Activated T-cell treated with anti-CD3 and anti-CD28 coated beads, Interleukin-2, amount 50 U/mL, for 72 hours (primary cell): ENCODE measurements around the gene GMPPA. TPM values are rescaled to one million over a fixed set of nuclear protein-coding genes. Genes with fewer than 3 reads are reported as not detected.

Experiments used
- ATAC-seq, 2 donors: fragments of 150-1000 bp; cut with Tn5 transposase; replicated peaks in 1 of 2; 2 replicates each; pipeline ENCODE4 v1.10.0; 2021; ENCODE audit warnings: moderate library complexity in 2 of 2, mild to moderate bottlenecking in 1 of 2
- DNase-seq, 2 donors: peaks; one replicate each; pipeline ENCODE4 v3.0.0; 2021 to 2022; ENCODE audit warnings: mixed read lengths in 1 of 2
- H3K27ac Mint-ChIP-seq: one replicate; pipeline ENCODE4 v1.8.0; 2022; ENCODE audit warnings: mild to moderate bottlenecking, moderate library complexity, mixed read lengths
- H3K27me3 Mint-ChIP-seq: one replicate; pipeline ENCODE4 v1.8.0; 2022; ENCODE audit warnings: low read depth, mixed read lengths
- H3K36me3 Mint-ChIP-seq, 2 donors: one replicate each; pipeline ENCODE4 v1.8.0; 2022; ENCODE audit warnings: mixed read lengths in 2 of 2, mild to moderate bottlenecking in 1 of 2; ENCODE audit not compliant: insufficient read depth in 2 of 2
- H3K4me1 Mint-ChIP-seq: one replicate; pipeline ENCODE4 v1.8.0; 2022; ENCODE audit warnings: low read depth, mixed read lengths
- H3K4me3 Mint-ChIP-seq, 2 donors: one replicate each; pipeline ENCODE4 v1.8.0; 2022; ENCODE audit warnings: mild to moderate bottlenecking in 2 of 2, mixed read lengths in 2 of 2, moderate library complexity in 2 of 2
- H3K9me3 Mint-ChIP-seq, 2 donors: one replicate each; pipeline ENCODE4 v1.8.0; 2022; ENCODE audit warnings: mixed read lengths in 2 of 2
- total RNA-seq, 2 donors: library from RNA; stranded (reverse); gene quantifications; one replicate each; pipeline ENCODE4 v1.2.3, GENCODE V29; 2022

GMPPA gene
- 10 to 100 TPM; 39.4 to 47.3 TPM for total RNA-seq

- H3K27ac Mint-ChIP-seq: peak within 1 kb of the TSS; percentile 87
- H3K36me3 Mint-ChIP-seq: peaks cover 2 to 5% of the 10 kb centered on the region in 2 donors
- H3K4me1 Mint-ChIP-seq: peaks cover 37% of the 10 kb centered on the region
- peaks cover 44% of the 10 kb centered on the region for H3K27me3 Mint-ChIP-seq
- peak; percentile 91 to 92 for ATAC-seq
- no peaks in the 10 kb centered on the region for H3K9me3 Mint-ChIP-seq
- peak; percentile 92 to 95 for DNase-seq
- H3K4me3 Mint-ChIP-seq: peak within 1 kb of the TSS; percentile 95 to 98
Observed at GRCh38 chr2:219498280-219499057, at the start of gene GMPPA. GMPPA (plus strand) TSS chr2:219498891; CDS start chr2:219499976, 1,085 bp downstream.

DNA sequence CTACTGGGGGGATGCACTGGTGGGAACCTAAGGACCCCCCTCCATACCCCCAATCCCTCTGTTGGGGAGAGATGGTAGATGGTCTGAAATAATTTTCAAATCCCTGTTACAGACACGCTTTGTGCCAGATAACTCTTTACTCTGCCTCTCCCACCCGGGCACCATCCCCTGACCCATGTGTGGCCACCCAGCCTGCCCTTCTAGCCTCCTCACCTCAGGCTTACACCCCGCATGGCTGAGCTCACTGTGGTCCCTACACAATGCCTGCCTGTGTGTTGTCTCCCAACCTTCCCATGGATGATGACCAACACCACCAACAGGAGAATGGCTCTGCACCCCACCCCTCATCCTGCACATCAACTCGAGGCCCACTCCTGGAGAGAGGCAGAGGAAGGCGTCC, 49.1 kb upstream of the GMPPA start:
- no peak for ATAC-seq
- H3K4me3 Mint-ChIP-seq: peak overlapping the region in 1 of 2 donors; percentile 12
- peaks cover 10% of the 10 kb centered on the region for H3K27me3 Mint-ChIP-seq
- H3K9me3 Mint-ChIP-seq: no peaks in the 10 kb centered on the region
- DNase-seq: no peak
- H3K27ac Mint-ChIP-seq: no peak overlapping the region
- H3K36me3 Mint-ChIP-seq: no peaks in the 10 kb centered on the region
- no peaks in the 10 kb centered on the region for H3K4me1 Mint-ChIP-seq

DNA sequence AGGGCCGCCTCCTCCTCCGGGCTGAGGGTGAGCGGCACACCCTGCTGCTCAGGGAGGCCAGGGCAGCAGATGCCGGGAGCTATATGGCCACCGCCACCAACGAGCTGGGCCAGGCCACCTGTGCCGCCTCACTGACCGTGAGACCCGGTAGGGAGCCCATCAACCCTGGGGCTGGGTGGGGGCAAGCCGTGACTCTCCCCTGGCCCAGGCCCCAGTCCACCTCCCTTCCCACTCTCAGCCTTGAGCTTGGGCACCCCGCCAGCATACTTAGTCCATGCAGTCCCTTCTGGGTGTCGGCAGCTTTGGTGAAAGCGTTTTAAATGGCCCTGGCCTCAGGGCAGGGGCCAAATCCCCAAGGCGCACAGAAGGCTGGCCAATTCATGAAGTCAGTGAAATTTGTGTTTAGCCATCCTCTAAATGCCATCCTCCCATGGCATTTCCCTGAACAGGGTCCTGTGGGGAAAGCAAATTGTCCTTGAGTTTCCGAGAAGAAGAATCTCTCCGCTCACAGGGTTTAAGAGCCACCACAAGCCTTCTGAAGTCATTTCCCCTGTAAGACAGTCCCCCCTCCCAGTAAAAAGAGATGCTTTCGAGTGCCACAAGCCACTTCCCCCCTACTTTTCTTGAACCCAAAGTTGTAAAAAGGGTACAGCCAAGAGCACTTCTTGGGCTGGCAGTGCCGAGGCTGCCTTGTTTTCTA, 46.9 kb upstream of the GMPPA start:
- Mint-ChIP-seq H3K4me3 (no peak overlapping the region), H3K27ac (no peak overlapping the region), H3K4me1 (no peaks in the 10 kb centered on the region), H3K27me3 (peaks cover 10% of the 10 kb centered on the region), H3K9me3 (no peaks in the 10 kb centered on the region), H3K36me3 (no peaks in the 10 kb centered on the region)
- ATAC-seq: no peak
- no peak for DNase-seq

DNA sequence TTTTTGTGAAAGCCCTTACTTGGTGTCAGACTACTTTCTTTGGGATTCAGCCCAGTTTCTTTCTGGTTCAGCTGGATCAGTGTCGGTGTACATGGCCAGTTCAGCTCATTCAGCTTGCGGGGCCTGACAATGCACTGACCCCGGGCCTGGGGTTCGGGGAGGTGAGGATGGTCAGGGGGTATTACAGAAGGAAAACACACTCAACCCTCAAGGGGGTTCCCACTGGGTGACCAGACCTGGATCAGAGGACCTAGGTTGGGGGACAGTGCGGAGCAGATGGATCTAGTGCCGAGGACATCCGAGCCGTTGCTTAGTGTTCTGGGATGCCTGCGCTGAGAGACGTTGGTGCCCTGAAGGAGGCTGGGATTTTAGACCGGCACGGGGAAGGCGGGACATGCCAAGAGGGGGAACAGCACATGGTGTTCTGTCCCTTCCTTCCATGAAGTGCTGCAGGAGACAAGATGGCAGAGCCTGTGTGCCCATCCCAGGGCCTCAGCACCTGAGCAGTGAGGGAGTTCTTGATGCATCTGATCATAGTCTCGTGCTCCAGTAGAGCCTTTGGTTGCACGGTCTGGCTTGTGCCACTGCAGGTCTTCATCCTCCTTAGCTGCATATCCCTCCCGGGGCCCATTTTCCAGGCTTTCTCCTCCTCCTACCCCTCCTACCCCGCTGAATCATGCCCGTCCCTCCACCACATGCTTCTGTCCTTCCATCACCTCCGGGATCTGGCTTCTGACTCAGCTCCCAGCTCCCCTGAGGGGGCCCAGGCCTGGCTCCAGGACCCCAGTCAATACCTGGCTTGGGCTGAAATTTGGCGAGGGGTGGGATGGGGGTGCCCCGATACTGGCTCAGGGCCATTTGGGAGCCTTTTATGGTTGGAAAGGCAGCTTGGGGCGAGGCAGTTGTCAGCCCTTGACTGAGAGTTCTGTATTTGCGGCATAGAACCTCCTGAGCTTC, 46.1 kb upstream of the GMPPA start:
- peaks cover 10% of the 10 kb centered on the region for H3K27me3 Mint-ChIP-seq
- no peaks in the 10 kb centered on the region for H3K36me3 Mint-ChIP-seq
- no peak for DNase-seq
- no peak for ATAC-seq
- no peak overlapping the region for H3K4me3 Mint-ChIP-seq
- no peak overlapping the region for H3K27ac Mint-ChIP-seq
- no peaks in the 10 kb centered on the region for H3K9me3 Mint-ChIP-seq
- H3K4me1 Mint-ChIP-seq: peaks cover under 1% of the 10 kb centered on the region

- ATAC-seq: no peak
- Mint-ChIP-seq H3K27me3 (peaks cover 10% of the 10 kb centered on the region), H3K4me1 (peaks cover 8% of the 10 kb centered on the region), H3K27ac (no peak overlapping the region), H3K9me3 (no peaks in the 10 kb centered on the region), H3K4me3 (no peak overlapping the region), H3K36me3 (no peaks in the 10 kb centered on the region)
- no peak for DNase-seq
Observed at GRCh38 chr2:219453671-219454590, 44.8 kb upstream of the GMPPA start.

DNA sequence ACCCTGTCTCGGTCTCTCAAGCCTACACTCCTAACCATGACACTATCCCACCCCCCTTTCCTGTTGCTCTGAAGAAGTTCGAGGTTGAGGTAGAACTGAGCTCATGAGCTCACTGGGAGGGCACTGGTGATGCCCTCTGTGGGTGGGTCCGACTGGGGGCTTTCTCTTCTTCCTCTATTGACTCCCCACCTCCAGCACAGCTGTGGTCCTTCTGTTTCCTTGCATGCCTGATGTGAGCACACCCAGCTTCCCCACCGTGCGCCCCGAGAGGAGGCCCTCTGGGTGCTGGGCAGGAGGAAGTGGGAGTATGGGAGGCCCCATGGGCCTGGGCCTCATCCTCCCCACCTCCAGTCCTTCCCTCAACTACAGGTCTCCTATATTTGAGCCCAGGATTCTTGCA, 43.1 kb upstream of the GMPPA start:
- DNase-seq (no peak), ATAC-seq (no peak)
- Mint-ChIP-seq H3K27ac (peak overlapping the region; percentile 26), H3K4me1 (peaks cover 8% of the 10 kb centered on the region), H3K4me3 (no peak overlapping the region), H3K27me3 (no peaks in the 10 kb centered on the region), H3K9me3 (no peaks in the 10 kb centered on the region), H3K36me3 (no peaks in the 10 kb centered on the region)

GRCh38 chr2:219457784-219458369, 40.8 kb upstream of the GMPPA start:
- Mint-ChIP-seq H3K9me3 (no peaks in the 10 kb centered on the region), H3K4me1 (peaks cover 8% of the 10 kb centered on the region), H3K36me3 (no peaks in the 10 kb centered on the region), H3K4me3 (no peak overlapping the region), H3K27me3 (no peaks in the 10 kb centered on the region), H3K27ac (no peak overlapping the region)
- DNase-seq (peak; percentile 28 to 38), ATAC-seq (peak; percentile 78 to 80)

DNA sequence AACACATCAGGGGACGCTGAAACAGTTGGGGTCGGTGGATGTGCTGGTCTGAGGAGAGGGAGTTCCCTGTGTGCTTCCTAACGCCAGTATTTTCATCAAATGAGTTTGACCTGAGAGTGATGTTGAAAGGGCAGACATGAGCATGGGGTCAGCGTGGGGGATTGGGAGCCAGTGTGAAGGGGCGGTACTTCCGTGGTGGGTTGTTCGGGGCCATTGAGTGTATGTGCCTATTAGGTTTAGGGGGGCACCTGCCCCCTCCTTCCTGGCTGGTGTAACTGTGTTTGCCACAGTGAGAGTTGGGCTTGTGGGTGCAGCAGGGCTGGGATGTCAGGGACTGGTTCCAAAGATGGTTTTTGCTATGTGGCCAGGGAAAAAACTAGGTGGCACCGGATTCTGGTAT, 39.7 kb upstream of the GMPPA start:
- no peak for DNase-seq
- Mint-ChIP-seq H3K27ac (no peak overlapping the region), H3K4me3 (no peak overlapping the region), H3K9me3 (no peaks in the 10 kb centered on the region), H3K36me3 (no peaks in the 10 kb centered on the region), H3K27me3 (no peaks in the 10 kb centered on the region), H3K4me1 (peaks cover 8% of the 10 kb centered on the region)
- no peak for ATAC-seq

DNA sequence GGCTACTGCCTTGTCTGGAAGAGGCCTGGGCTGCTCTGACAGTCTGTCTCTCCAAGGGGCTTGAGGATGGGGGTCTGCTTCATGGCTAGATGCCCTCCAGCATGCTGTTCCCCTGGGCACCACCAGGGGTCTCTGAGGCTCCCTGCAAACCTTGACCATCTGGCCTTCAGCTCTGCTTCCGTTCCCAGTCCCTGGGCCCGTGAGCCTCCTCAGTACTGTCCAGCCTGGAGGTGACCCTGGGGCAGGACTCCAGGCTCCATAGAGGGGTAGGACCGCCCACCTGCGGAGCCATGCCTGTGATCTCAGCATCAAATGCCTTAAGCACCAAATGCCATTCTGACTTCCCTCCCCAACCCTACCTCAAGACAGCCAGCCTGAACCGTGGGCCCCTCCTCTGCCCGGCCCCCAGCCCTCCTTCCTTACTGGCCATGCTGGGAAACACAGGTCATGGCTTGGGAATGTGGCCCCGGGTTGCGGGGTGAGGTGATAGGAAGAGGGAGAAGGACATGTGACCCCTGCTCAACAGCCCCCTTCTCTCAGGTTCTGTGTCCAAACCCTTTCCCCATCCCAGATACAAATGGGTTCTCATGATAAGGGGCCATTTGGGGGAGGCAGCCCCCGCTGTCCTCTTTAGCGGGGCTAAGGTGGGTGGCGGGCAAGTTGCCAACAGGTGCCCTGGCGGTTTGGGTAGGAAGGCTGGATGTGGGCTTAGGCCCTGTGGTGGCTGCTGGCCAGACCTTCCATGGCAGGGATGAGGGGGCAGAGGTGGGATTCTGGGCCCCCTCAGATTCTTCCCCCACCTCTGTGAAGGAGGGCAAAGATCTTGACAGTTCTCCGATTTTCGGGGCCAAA, 39.0 kb upstream of the GMPPA start:
- no peaks in the 10 kb centered on the region for H3K27me3 Mint-ChIP-seq
- no peaks in the 10 kb centered on the region for H3K36me3 Mint-ChIP-seq
- DNase-seq (peak; percentile 58 to 60), ATAC-seq (peak; percentile 45 to 51)
- peaks cover 8% of the 10 kb centered on the region for H3K4me1 Mint-ChIP-seq
- H3K4me3 Mint-ChIP-seq: no peak overlapping the region
- no peak overlapping the region for H3K27ac Mint-ChIP-seq
- no peaks in the 10 kb centered on the region for H3K9me3 Mint-ChIP-seq

DNA sequence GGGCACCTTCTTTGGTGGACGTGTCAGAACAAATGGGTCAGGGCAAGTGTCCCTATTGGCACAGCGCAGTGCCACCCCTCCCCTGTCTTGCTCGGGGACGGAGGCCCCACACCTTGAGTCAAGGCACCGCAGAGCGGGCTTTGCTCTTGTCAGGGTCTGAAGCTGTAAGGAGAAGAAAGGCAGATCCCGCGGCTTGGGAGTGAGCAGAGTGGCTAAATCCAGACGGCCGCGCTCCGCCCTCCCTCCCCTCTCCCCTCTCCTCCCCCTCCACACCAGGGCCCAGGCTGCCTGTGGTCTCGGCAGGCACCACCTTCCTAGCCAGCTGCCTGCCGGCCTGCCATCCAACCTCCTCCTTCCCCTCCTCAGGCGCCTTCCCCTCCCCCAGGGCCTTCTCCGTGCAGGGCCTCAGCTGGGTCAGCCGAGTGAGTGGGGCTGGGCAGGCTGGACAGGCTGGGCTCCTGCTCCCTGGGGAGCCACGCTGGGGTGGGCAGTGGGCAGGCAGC, 38.2 kb upstream of the GMPPA start:
- Mint-ChIP-seq H3K4me3 (no peak overlapping the region), H3K36me3 (no peaks in the 10 kb centered on the region), H3K4me1 (peaks cover 8% of the 10 kb centered on the region), H3K9me3 (no peaks in the 10 kb centered on the region), H3K27ac (no peak overlapping the region), H3K27me3 (no peaks in the 10 kb centered on the region)
- no peak for ATAC-seq
- DNase-seq: no peak

DNA sequence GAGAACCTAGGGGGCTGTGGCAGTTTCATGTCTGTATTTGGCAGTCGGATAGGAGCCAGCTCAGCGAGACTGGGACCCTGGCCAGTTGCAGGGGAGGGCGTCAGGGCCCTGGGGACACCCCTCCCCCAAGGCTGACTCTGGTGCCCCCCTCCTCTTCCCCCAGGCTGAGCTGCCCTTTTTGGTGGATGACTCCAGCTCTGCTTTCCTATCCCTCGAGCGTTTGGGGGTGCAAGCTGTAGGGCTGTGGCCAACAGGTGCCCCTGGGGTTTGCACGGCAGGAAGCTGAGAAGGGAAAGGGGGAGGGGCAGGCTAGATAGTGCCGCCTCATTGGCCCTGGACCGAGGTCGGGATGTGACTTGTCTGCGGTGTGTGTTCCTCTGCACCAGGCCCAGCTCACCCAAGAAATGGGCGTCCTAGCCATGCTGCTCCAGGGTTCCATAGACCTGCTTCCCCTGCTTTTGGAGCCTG, 37.6 kb upstream of the GMPPA start:
- no peaks in the 10 kb centered on the region for H3K27me3 Mint-ChIP-seq
- H3K4me1 Mint-ChIP-seq: peaks cover 8% of the 10 kb centered on the region
- no peak overlapping the region for H3K4me3 Mint-ChIP-seq
- DNase-seq (peak; percentile 28 to 43), ATAC-seq (peak; percentile 66 to 69)
- no peaks in the 10 kb centered on the region for H3K9me3 Mint-ChIP-seq
- no peaks in the 10 kb centered on the region for H3K36me3 Mint-ChIP-seq
- H3K27ac Mint-ChIP-seq: no peak overlapping the region
